Lower lobe of right lung (tissue), 2 donors: ENCODE results near the gene FAF1. TPM values are rescaled to one million over a fixed set of nuclear protein-coding genes. Genes with fewer than 3 reads are reported as not detected.

Experiments used
- ATAC-seq, 2 donors: fragments of 200-7000 bp; cut with Tn5 transposase; one replicate each; pipeline ENCODE4 v1.9.1; 2020 to 2022; ENCODE audit warnings: mild to moderate bottlenecking in 2 of 2, moderate library complexity in 2 of 2
- DNase-seq: peaks from one replicate; pipeline ENCODE4 v3.0.0-alpha.2; 2020
- H3K27ac ChIP-seq: fragments of 200-600 bp; one replicate; pipeline ENCODE4 v1.8.0; 2022
- H3K27me3 ChIP-seq: fragments of 200-600 bp; one replicate; pipeline ENCODE4 v1.8.0; 2022; ENCODE audit warnings: low read depth
- H3K36me3 ChIP-seq: fragments of 200-600 bp; one replicate; pipeline ENCODE4 v1.8.0; 2022; ENCODE audit warnings: mild to moderate bottlenecking
- H3K4me1 ChIP-seq: fragments of 200-600 bp; one replicate; pipeline ENCODE4 v1.8.0; 2022
- H3K4me3 ChIP-seq: fragments of 200-600 bp; one replicate; pipeline ENCODE4 v1.8.0; 2022; ENCODE audit warnings: mild to moderate bottlenecking
- H3K9me3 ChIP-seq: fragments of 200-600 bp; one replicate; pipeline ENCODE4 v1.8.0; 2022
- CTCF ChIP-seq: fragments of 200-600 bp; IDR thresholded peaks from one replicate; pipeline ENCODE4 v1.8.0; 2022; ENCODE audit warnings: antibody characterized with exemption, mild to moderate bottlenecking
- intact Hi-C: fragments of 100-400 bp; cut with DNase I; formaldehyde crosslinking; loops from one replicate; pipeline ENCODE4 v1.11.0; 2022
- total RNA-seq: library from RNA; stranded (reverse); fragmentation: NEBNext Ultra II Directional; extraction: Animal tissue kit (Norgen Biotek cat#: 25700); gene quantifications from one replicate; pipeline ENCODE4 v1.2.1, GENCODE V29; 2021
- donor health status: DM: no; HTN: yes; CAD: no; lungs with severe emphysema.

FAF1 gene
- total RNA-seq, 1 donor from 2014 or later = 45.0 TPM

- no peak for TF ChIP-seq CTCF
- intact Hi-C loops = no loop called here
- H3K27ac ChIP-seq = no peak overlapping the region
- H3K4me1 ChIP-seq = peaks cover 50% of the 10 kb centered on the region
- H3K27me3 ChIP-seq = peaks cover 98% of the 10 kb centered on the region
- ATAC-seq (no peak), DNase-seq (no peak)
- H3K4me3 ChIP-seq = no peak overlapping the region
- H3K36me3 ChIP-seq = no peaks in the 10 kb centered on the region
- no peaks in the 10 kb centered on the region for H3K9me3 ChIP-seq
Observed at GRCh38 chr1:50425376-50426107, 534.5 kb downstream of the FAF1 start.

GRCh38 chr1:50424884-50425375 is 535.1 kb downstream of the FAF1 start:
- intact Hi-C loops = no loop called here

GRCh38 chr1:50424045-50424883 is 535.8 kb downstream of the FAF1 start:
- TF ChIP-seq CTCF = no peak
- ATAC-seq (no peak), DNase-seq (no peak)
- H3K27me3 ChIP-seq = peaks cover 98% of the 10 kb centered on the region
- no peak overlapping the region for H3K27ac ChIP-seq
- no peaks in the 10 kb centered on the region for H3K36me3 ChIP-seq
- peak overlapping the region; percentile 49 for H3K4me3 ChIP-seq
- H3K4me1 ChIP-seq = peaks cover 50% of the 10 kb centered on the region
- H3K9me3 ChIP-seq = no peaks in the 10 kb centered on the region
- intact Hi-C loops = no loop called here

More at GRCh38 chr1:50424884-50425375, 535.1 kb downstream of the FAF1 start:
- Histone ChIP-seq H3K9me3 (no peaks in the 10 kb centered on the region), H3K4me3 (peak overlapping the region; percentile 49), H3K27me3 (peaks cover 98% of the 10 kb centered on the region), H3K27ac (no peak overlapping the region), H3K36me3 (no peaks in the 10 kb centered on the region), H3K4me1 (peaks cover 50% of the 10 kb centered on the region)
- no peak for TF ChIP-seq CTCF
- DNase-seq (no peak), ATAC-seq (no peak)

GRCh38 chr1:50423670-50424000 is 536.4 kb downstream of the FAF1 start:
- intact Hi-C loops = no loop called here
- peaks cover 97% of the 10 kb centered on the region for H3K27me3 ChIP-seq
- DNase-seq = peak; percentile 54

More at GRCh38 chr1:50423670-50424000, 536.4 kb downstream of the FAF1 start:
- Histone ChIP-seq H3K4me3 (peak overlapping the region; percentile 49), H3K4me1 (peaks cover 50% of the 10 kb centered on the region), H3K9me3 (no peaks in the 10 kb centered on the region), H3K36me3 (no peaks in the 10 kb centered on the region), H3K27ac (no peak overlapping the region)
- no peak for TF ChIP-seq CTCF
- ATAC-seq = peak in 1 of 2 donors; percentile 32
